Stimulated activated naive CD8-positive, alpha-beta T cell treated with anti-CD3 and anti-CD28 coated beads, Interleukin-15, Interleukin-2, amounts not matched to agents 100 U/mL and 50 U/mL, for 24 hours (primary cell): Measurements from ENCODE around the gene PGGHG.
A peak's percentile ranks its signal among the peaks of the same experiment; 100 is the strongest.

ENCODE experiments used
- ATAC-seq: fragments of 150-1000 bp; cut with Tn5 transposase; one replicate; pipeline ENCODE4 v1.10.0; 2021
- DNase-seq: peaks from one replicate; pipeline ENCODE4 v3.0.0; 2021

The PGGHG gene

GRCh38 chr11:269146-269890 is 19.6 kb upstream of the PGGHG start:
- DNase-seq (peak; percentile 53), ATAC-seq (peak; percentile 44)

- ATAC-seq = no peak
- no peak for DNase-seq
These were observed 18.2 kb upstream of the PGGHG start for GRCh38 chr11:270451-271318.

GRCh38 chr11:271319-271715 is 17.6 kb upstream of the PGGHG start:
- DNase-seq = no peak
- no peak for ATAC-seq

- no peak for ATAC-seq
- DNase-seq = peak; percentile 0
These were observed 16.6 kb upstream of the PGGHG start for GRCh38 chr11:272195-272930.

GRCh38 chr11:272931-273198 is 16.1 kb upstream of the PGGHG start:
- ATAC-seq (no peak), DNase-seq (peak; percentile 2)

GRCh38 chr11:276219-276618 is 12.7 kb upstream of the PGGHG start:
- DNase-seq (no peak), ATAC-seq (no peak)

GRCh38 chr11:278001-278951 is 10.7 kb upstream of the PGGHG start, which contains the start of gene NLRP6:
Gene NLRP6 (plus strand): TSS chr11:278407. CDS start chr11:278570, 163 bp downstream.
- no peak for ATAC-seq
- peak; percentile 6 for DNase-seq

- DNase-seq = peak; percentile 9
- ATAC-seq = no peak
These were observed 9.6 kb upstream of the PGGHG start for GRCh38 chr11:279040-279965.

- DNase-seq = peak; percentile 46
- peak; percentile 16 for ATAC-seq
These were observed 8.8 kb upstream of the PGGHG start for GRCh38 chr11:279966-280705.

GRCh38 chr11:280706-281485 is 8.0 kb upstream of the PGGHG start:
- DNase-seq (peak; percentile 25), ATAC-seq (no peak)

GRCh38 chr11:281486-282161 is 7.3 kb upstream of the PGGHG start:
- DNase-seq = peak; percentile 46
- no peak for ATAC-seq

- DNase-seq (no peak), ATAC-seq (no peak)
These were observed 6.8 kb upstream of the PGGHG start for GRCh38 chr11:282171-282570.

- no peak for DNase-seq
- ATAC-seq = no peak
These were observed 6.1 kb upstream of the PGGHG start for GRCh38 chr11:282630-283360.

GRCh38 chr11:283405-284104 is 5.4 kb upstream of the PGGHG start:
- ATAC-seq = no peak
- DNase-seq = no peak

- DNase-seq (no peak), ATAC-seq (no peak)
These were observed 4.6 kb upstream of the PGGHG start for GRCh38 chr11:284105-285020.
